Activated naive CD4-positive, alpha-beta T cell (primary cell): ENCODE data around the gene TNFRSF21.
"Not testable (repeated sequence)": the region's sequence is repeated elsewhere in the genome, so short reads cannot be mapped to it uniquely, and the experiment has no call there.

ENCODE experiments used
- DNase-seq, 4 experiments: peaks; one replicate each; lab custom pipeline; 2025; lab: John Stamatoyannopoulos, UW

Gene TNFRSF21

DNA sequence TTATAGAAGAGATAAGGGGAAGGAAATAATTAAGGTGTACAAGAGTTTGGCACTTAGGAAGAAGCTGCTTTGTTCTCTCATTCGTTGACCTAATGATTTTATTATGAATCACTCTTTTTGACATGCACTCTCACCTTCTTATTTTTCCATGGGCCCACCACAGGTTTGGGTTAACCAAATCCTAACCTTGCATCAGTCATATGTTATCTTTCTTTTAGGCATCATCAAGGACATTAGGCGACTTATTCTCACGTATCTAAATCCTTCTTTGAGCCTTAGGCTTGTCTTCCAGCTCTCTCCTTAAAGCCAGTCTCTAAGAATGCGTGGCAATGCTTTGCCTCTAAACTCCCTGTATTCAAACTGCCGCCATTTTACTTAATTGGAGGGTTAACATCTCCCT lies 58.3 kb downstream of the TNFRSF21 start:
- no peak for DNase-seq

DNA sequence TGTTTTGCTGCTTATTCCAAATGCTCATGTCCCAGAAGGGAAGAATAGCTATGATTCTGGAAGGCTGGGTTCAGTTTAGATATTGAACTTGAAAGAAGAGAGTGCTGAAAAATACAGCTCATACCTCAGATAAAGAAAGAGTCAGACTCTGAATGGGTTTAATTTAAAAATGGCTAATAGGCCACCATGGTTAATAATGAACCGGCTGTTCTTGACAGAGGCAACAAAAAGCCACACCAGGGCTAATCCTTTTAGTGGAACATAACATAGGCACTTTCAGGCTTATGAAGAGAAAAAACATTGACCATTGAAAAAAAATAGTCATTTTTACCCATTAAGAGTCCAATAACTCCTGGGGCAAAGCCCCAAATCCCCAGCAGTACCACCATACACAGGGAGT lies 59.4 kb downstream of the TNFRSF21 start:
- DNase-seq = no peak

- no peak for DNase-seq
Observed at GRCh38 chr6:47248446-47248845, 61.3 kb downstream of the TNFRSF21 start.

GRCh38 chr6:47247227-47247797 lies 62.4 kb downstream of the TNFRSF21 start:
- DNase-seq = no peak

DNA sequence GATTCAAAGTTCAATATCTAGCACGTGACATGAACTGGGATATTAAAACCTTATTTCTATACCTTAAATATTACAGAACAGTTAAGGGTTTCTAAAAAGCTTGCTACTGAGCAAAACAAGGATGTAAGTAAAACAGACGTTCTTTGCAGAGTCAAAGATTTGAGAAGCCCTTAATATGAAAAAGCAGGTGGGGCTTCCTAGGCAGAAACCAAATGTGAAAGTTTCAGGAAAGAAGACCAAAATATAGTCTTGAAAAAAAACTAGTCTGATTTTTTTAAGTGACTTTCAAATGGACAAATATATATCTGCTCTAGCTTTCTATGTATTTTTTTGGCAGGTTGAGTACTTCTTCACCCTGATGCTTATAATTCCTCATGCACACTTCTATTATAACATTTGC lies 63.2 kb downstream of the TNFRSF21 start:
- DNase-seq = no peak

DNA sequence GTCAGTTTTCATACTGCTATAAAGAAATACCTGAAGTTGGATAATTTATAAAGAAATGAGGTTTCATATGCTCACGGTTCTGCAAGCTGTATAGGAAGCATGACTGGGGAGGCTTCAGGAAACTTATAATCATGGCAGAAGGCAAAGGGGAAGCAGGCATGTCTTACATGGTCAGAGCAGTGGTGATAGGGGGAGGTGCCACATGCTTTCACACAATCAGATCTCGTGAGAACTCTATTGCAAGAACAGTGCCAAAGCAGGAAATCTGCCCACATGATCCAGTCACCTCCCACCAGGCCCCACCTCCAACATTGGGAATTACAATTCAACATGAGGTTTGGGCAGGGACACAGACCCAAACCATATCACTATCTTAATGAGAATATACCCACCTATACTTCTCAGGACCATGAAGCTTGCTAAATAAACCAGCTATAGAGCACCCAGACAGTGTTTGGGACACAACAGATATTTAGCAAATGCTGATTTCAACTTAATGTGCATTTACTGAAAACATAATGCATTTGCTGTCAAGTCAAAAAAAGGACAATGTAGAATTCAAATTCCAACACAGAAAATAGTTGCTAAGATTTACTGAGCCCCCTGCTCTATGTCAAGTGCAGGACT lies 63.8 kb downstream of the TNFRSF21 start:
- no peak for DNase-seq

GRCh38 chr6:47242483-47243386 lies 67.0 kb downstream of the TNFRSF21 start:
- DNase-seq = peak in 3 of 4 experiments; percentile 3 to 62 (median 8)

DNA sequence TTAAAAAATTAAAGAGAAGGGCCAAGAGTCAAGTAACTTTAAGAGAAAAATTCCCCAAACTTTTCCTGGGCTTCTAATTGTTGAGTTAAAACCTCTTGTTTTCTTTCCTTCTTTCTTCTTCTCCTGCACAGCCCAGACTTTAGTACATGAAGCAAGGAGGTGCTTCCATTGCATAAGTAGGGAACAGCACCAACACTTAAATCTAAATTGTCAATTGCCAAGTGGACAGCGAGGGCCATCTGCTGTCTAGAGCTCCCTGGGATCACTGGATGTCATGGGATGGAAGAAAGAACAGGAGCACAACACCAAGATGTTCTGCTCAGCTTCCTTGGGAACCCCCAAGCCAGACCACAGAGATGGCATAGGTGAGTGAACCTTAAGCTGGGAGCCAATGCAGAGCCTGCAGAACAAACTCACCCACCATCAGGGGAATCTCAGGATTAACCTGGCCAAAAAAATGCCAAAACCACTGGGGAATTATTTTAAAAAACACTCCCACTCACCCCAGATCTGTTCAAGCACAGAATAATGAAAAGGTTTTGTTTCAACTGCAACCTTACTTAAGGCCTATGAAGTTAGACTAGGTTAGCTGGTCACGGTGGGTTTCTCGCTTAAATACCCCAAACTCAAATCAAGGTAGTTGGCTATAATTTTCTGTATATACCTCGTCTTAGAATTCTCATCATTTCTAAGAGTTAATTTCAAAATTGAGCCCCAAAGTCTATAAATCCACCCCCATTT lies 67.8 kb downstream of the TNFRSF21 start:
- DNase-seq = no peak

- no peak for DNase-seq
Observed at GRCh38 chr6:47240277-47240890, 69.3 kb downstream of the TNFRSF21 start.

DNA sequence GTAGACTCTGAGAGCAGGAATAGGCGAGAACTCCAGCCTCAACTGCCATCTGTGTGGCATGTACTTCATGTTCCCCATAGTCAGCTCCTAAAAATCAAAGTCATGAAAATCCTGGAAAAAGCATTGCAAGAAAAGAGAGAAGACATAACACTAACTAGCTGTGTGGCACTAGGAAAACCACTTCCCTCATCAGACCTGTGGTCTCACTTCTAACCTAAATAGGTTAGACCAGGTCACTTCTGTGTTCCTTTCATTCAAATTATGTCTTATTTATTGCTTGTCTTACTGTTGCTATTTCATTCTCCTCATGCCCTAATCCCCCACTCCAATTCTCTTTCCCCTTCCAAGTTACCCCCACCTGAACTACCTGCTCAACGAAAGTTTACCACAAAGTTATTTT lies 70.2 kb downstream of the TNFRSF21 start:
- no peak for DNase-seq

- no peak for DNase-seq
Observed at GRCh38 chr6:47238456-47238995, 71.2 kb downstream of the TNFRSF21 start.

DNA sequence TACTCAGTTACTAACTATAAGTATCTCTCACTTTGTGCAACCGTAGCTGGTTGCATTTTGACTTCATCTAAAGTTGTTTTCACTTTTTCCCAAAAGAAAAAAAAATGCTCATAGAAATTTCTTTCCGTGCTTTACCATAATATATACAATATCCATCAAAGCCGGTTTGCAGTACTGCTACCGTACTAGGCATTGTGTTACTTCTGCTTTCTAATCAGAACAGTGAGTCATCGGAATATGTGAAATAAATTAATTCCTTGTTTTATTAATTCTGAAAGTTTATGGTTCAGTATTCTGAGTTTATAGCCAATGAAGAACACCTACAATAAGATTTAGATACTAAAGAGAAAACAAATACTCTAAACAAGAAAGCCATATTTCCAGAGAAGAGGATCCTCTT lies 72.5 kb downstream of the TNFRSF21 start:
- no peak for DNase-seq

- no peak for DNase-seq
Observed at GRCh38 chr6:47235964-47236760, 73.5 kb downstream of the TNFRSF21 start.

- no peak for DNase-seq
Observed at GRCh38 chr6:47235421-47235820, 74.3 kb downstream of the TNFRSF21 start.

DNA sequence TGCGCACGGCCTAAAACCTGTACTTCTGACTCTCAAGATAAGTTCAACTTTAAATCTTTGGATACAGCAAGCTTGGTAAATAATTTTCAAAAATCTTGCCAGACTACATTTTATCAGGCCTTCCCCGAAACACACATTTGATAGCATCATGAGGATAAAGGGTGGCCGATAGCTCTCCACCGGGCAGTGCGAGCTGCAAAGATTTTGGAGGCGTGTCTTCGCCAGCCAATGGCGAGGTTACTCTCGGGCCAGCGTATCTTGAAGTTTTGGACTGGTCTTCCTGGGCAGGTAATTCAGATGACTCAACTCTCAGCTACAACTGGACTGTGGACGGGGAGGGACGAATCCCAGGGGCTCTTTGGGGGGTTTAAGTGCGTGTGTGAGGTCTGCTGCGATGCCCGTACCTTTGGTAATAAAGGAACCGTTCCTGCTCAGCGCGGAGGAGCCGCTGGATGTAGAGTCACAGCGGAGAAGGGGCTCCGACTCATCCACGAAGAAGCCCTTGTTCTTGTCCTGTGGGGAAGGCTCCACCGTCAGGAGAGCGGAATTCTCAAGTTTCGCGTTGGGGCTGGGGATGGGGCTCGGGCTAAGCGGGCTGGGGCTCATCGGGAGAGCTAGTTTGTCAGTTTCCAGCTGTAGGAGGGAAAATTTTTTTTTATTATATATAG lies 75.3 kb downstream of the TNFRSF21 start:
- DNase-seq = no peak

GRCh38 chr6:47231151-47231550 lies 78.6 kb downstream of the TNFRSF21 start:
- DNase-seq = no peak

DNA sequence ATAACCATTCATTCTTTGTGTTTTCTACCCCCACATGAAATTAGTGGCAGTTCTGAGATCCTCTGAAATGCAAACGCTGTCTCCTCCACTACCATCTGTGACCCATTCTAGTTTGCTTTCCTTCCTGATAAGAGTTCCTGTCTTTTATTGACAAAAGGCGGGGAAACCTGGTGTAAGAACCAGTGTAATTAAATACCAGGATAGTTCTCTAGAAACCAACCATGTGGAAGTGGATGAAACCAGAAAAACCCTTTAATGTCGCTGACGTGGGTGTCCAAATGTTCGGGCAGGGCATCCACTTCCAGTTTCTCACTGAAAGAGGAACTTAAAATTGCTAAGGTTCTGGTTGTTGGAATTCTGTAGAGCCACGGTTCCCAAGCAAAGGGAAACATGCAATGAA lies 79.1 kb downstream of the TNFRSF21 start:
- no peak for DNase-seq

DNA sequence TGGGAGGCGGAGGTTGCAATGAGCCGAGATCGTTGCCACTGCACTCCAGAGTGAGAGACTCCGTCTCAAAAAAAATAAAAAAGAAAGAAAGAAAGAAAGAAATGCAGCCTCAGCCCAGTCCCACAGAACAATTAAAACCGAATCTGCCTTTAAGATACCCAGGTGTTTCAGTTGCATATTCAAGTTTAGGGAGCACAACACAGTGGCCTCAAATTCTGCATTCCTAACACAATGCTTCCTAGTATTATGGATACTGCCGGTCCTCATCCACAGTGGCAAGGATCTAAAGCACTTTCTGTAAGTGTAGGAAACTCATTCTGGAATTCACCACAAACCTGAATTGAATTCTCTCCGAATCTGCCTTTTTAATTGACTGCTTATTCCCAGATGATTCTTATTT lies 80.5 kb downstream of the TNFRSF21 start:
- DNase-seq = no peak

- DNase-seq = not testable (repeated sequence)
Observed at GRCh38 chr6:47228093-47228492, 81.6 kb downstream of the TNFRSF21 start.

DNA sequence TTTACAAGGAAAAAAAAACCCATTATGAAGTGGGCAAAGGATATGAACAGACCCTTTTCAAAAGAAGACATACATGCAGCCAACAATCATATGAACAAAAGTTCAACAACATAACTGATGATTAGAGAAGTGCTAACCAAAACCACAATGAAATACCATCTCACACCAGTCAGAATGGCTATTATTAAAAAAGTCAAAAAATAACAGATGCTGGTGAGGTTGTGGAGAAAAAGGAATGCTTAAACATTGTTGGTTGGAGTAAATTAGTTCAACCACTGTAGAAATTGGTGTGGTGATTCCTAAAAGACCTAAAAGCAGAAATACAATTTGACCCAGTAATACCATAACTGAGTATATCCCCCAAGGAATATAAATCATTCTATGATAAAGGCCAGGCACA lies 86.5 kb downstream of the TNFRSF21 start:
- not testable (repeated sequence) for DNase-seq
